Activated CD4-positive, alpha-beta T cell treated with anti-CD3 and anti-CD28 coated beads, Interleukin-2, amount 50 U/mL, for 4 hours (primary cell): ENCODE measurements around the gene MED13L.

Experiments used
- DNase-seq, 2 experiments: peaks; one replicate each; pipeline ENCODE4 v3.0.0-alpha.2; 2020

The MED13L gene

DNA sequence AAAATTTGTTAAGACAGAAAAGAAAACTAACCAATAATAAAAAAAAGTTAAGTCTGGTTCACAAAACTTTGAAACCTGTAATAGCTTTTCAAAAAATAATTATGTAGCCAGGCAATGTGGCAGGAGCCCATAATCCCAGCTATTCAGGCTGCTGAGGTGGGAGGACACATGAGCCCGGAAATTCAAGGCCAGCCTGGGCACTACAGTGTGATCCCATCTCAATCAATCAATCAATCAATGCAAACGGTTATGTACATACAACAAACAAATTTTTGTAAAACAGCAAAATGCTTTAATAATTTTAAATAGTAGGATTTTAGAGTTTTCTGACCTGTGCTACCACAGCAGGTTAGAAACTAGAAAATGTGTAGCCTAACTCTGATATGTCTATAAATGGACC, 152.4 kb downstream of the MED13L start:
- no peak for DNase-seq

DNA sequence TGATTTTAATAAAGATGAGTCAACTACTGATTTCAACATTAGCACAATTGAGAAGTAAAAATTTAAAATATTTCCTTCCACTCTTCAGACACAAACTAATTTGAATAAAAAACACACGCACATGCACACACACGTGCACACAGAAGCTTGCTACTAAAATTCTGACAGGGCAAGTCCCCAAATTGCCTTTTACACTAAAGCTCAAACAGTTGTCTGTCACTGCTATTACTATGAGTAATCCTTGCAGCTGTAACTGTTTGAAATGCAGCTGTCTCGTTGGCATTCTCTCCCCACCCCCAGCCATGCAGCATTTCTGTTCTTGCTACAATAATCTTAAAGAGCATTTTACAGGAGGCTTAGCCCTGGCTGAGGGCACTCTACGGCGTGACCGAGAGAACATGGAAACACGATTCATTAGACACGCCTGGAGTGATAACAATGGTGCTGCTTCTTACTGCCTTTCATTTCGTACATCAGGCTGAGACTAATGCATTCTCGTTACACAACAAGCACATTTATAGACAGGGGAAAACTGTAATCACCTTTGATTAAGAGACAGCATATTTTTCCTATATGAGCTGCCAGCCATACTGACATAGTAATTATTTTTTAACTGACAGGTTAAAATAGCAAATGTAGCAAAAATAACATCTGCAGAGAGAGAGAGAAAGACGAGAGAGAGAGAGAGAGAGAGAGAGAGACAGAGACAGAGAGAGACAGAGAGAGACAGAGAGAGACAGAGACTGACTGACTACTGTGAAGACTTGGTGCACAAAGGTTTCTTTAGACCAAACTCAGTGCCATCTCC, 153.8 kb downstream of the MED13L start:
- DNase-seq: peak; percentile 29

GRCh38 chr12:116122628-116123027, 154.9 kb downstream of the MED13L start:
- DNase-seq: no peak

DNA sequence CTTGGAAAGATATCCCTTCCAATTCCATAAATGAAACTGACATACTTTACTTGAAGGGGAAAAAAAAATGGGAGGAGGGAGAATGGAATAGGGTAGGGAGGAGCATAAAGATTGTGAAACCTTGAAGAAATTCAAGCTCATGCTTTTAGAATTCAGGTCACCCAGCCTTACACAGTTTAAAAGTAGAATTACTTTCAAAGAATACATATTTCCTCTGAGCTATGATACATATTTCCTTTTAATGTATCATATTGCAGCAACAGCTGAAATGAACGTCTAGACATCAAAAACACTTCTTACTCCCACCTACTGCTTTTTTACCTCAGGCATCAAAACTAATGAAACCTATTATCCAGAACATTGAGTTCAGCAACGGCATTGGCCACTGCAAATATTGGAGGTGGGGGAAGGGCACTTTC, 156.0 kb downstream of the MED13L start:
- peak; percentile 8 to 16 for DNase-seq

DNA sequence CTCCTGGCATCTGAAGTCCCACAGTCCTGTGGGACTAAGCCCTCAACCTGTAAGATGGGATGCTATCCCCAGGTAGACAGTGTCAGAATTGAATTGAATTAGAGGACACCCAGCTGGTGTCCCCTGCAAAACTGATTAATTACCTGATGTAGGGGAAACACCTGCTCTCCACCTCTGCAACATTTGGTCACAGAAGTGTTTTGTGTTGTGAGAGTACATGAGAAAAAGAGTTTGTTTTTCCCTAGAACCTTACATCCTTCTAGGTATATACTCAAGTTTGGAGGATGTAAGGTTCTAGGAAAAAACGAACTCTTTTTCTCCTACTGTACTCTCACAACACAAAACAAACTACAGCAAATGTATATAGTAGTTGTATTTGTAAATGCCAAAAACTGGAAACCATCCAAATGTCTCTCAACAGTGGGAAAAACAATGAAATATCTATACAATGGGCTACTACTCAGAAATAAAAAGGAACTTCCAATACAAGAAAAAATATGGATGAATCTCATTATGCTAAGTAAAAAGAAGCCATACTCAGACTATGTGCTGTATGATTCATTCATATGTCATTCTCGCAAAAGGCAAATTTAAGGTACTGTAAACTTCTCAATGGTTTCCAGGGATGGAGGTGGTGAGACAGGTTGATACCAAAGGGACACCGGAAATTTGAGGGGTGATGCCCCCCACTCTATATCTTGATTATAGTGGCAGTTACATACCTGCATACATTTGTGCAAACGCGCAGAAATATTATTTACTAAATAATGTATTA, 160.7 kb downstream of the MED13L start:
- no peak for DNase-seq

DNA sequence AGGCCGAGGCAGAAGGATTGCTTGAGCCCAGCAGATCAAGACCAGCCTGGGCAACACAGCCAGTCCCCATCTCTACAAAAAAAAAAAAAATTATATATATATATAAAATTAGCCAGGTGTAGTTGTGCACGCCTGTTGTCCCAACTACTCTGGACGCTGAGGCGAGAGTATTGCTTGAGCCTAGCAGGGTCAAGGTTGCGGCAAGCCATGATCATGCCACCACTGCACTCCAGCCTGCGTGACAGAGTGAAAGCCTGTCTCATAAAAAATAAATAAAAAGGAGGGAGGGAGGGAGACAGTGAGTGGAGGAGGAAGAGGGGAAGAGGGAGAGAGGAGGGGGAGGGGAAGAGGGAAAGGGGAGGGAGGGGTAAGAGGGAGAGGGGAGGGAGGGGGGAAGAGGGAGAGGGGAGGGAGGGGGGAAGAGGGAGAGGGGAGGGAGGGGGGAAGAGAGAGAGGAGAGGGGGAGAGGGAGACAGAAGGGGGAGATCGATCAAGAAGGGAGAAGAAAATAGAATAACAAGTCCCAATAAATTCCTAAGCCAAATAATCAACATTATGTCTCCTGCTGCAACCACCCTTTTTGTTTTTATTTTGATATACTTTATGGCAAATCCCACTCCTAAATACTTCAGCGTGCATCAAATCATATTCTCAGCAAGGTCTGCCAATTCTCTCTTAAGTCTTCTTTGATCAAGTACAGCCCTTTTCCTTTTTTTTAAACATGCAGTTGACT, 163.9 kb downstream of the MED13L start:
- DNase-seq: no peak

DNA sequence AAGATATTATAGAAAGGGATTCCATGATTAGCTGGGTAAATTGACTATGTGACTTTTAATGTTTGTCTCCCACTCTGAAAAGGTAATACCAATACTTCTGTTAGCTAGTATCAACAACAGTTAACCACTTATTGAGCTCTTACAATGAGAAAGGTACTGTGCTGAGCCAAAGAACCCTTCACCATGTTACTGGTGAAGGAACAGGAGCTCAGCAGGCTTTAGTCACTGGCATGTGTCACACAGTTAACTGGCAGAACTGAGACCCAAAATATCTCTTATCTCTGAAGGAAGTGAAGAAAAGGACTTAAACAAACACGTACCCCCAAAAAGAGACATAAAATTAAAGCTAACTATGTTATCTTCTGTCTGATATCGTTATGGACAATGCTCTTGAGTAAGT, 170.6 kb downstream of the MED13L start:
- no peak for DNase-seq

- no peak for DNase-seq
These were observed 173.2 kb downstream of the MED13L start for GRCh38 chr12:116104167-116104767.

- no peak for DNase-seq
These were observed 175.5 kb downstream of the MED13L start for GRCh38 chr12:116101991-116102390.

DNA sequence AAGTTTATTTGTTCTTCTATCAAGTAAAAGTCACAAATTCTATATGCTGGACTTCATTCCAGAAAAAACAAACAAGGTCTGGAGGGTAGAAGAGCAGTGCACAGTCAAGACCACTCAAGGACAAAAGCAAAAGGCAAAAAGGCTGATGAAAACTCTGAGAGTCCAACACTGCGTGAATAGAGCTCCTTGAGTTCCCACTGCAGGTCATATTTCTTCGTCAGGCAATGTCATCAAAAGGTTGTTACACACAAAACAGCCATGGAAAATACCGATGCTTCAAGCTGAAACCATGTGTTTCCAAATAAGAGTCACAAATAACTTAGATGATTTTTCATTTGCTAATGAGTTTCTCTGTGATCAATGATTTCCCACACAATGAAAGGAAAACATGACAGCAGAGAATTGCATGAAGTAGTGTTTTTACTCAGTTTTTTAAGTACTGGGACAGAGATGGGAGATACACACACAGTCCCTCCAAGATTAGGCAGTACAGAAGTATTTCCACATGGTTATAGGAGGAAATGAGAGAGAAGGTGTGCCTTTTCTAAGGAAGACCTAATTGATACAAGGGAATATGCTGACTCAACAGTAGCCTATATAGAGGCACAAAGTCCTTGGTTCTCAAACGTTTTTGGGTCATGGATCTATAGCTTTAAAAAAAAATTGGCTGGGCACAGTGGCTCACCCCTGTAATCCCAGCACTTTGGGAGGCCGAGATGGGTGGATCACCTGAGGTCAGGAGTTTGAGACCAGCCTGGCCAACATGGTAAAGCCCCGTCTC, 177.7 kb downstream of the MED13L start:
- DNase-seq: no peak

DNA sequence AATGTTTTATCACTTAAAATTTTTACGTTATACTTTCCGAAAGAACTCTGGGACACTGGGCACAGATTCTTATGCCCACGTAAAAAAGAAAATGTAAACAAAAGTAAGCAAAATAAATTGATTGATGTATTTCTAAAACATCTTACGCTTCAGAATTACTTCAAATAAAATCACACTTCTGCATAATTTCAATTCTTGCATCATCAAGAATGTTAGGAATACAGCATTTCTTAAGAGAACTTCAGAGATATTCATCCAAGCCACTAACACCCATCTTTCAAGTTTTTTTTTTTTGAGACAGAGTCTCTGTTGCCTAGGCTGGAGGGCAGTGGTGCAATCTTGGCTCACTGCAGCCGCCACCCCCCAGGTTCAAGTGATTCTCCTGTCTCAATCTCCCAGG, 180.6 kb downstream of the MED13L start:
- no peak for DNase-seq

DNA sequence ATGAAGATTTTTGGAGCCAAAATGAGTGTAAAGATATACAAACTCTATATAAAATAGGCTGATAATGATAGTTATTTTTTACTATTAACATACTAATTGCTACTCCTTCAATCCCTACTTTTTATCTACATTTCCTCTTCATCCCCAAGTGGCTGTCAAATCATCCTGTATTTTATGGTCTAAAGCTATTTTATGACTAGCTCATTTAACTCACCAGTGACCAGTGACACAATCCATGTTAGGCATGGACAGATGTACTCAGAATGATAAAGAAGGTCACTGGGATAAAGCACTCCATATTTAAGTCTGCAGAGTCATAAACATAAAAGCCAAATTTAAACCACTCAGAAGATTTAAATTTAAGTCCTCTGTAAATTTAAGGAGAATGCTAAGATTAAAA, 183.0 kb downstream of the MED13L start:
- DNase-seq: no peak

- no peak for DNase-seq
These were observed 183.6 kb downstream of the MED13L start for GRCh38 chr12:116093915-116094314.

DNA sequence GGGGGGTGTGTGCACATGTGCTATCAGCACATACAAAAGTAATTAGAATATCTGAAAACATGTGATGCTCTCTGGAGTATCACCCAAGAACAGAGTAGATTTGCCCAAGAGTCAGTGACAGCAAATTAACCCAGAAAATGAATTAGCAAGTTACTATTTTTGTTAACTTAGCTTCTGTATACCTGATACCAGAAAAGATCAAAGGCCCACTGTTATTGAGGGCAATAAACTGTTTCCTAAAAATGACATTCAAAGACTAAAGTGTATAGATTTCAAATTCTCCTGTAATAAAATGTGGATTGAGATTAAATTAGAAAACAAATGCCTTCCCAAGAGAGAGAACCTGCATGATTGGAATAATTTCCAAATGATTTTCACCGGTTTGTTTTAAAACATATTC, 184.7 kb downstream of the MED13L start:
- DNase-seq: no peak

- DNase-seq: no peak
These were observed 185.3 kb downstream of the MED13L start for GRCh38 chr12:116092162-116092561.

- DNase-seq: no peak
These were observed 185.9 kb downstream of the MED13L start for GRCh38 chr12:116091579-116091978.

DNA sequence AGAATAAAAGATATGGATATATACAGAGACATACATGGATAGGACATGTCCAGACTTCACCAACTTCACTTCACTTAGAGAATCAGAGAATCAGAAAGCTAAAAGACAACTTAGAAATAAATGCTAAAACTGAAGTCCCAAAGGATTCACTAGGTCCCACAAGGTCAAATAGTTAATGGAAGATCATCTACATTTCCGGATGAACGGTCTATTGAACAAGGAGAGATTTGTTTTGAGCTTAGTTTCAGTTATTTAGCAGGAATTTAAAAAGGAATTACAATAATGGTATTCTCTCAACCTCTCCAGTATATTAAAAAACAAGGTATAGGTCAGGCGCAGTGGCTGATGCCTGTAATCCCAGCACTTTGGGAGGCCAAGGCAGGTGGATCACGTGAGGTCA, 187.0 kb downstream of the MED13L start:
- DNase-seq: no peak

DNA sequence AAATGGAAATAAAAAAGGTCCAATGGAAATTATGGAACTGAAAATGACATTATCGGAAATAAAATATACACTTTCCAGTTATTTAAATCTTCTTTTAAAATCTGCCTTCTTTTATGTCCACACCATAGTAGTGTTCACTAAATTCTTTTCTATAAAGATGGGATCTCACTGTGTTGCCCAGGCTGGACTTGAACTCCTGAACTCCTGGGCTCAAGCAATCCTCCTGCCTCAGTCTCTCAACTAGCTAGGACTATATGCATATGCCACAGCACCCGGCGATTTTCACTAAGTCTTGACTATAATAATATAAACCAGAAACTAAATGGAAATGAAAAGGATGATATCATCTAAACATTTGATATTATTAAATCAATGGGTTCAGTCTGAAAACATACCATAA, 188.4 kb downstream of the MED13L start:
- DNase-seq: no peak

DNA sequence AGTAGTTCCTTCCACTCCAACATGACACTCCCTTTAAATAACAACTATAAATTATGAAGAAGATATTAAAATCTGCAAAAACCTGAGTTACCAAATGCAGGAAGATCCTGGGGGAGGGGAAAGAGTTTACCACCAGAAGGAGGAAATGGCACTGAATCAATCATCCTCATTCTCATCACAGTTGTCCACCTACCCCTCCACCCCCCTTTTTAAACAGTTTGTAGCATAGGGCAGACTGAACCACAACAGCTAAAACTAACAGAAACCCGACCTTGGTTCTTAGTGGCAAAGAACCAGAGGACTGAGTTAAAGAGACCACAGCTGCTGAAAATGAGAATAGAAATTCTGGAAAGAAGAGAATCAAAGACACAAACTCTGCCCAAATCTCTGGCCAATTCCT, 189.5 kb downstream of the MED13L start:
- no peak for DNase-seq

- DNase-seq: no peak
These were observed 190.1 kb downstream of the MED13L start for GRCh38 chr12:116087399-116087798.

DNA sequence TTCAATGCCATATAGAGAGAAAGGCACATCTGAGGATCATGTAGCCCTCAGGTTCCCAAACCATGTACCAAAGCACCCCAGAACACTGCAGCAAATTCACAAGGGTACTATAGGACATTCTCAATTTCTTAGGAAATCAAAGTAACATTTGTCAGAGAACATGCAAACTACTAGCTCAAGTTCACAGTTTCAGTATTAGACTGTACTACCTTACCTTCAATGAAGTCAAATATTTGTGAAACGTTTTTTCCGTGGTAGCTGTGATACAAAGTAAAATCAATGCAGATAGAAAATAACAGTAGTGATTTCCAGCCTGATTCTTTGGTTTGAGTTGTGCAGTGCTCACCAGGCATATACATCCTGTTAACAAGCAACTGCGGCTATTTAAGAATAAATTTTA, 197.1 kb downstream of the MED13L start:
- DNase-seq: no peak

DNA sequence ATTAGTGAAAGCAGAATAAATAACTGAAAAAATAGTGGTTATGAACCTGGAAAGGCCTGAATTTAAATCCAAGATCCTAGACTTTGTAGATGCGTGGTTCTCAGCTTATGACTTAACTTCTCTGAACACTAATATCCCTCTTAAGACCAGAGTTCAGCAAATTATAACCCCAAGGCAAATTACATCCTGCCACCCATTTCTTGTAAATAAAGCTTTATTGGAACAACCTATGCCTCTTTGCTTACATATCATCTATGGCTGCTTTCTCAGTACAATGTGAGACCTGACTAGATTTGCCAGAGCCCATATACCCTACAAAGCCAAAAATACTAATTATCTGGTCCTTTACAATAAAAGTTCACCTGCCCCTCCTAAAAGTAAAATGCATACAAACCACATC, 199.1 kb downstream of the MED13L start:
- DNase-seq: no peak
